GM10266 (cell line): Measurements from ENCODE around the gene GPC6.

ENCODE experiments used
- DNase-seq: peaks from one replicate; pipeline ENCODE4 v3.0.0; 2012; ENCODE audit errors: extremely low spot score
- CTCF ChIP-seq: IDR thresholded peaks from 2 replicates; pipeline ENCODE4 v1.5.1; 2012; ENCODE audit warnings: mild to moderate bottlenecking, low read depth; ENCODE audit not compliant: control insufficient read depth, insufficient read depth; ENCODE audit errors: missing control alignments

The GPC6 gene

GRCh38 chr13:93409816-93410215, 183.2 kb downstream of the GPC6 start:
- TF ChIP-seq CTCF = no peak
- DNase-seq = no peak

GRCh38 chr13:93411186-93411680, 184.6 kb downstream of the GPC6 start:
- DNase-seq = no peak
- no peak for TF ChIP-seq CTCF

GRCh38 chr13:93412676-93413075, 186.1 kb downstream of the GPC6 start:
- no peak for DNase-seq
- TF ChIP-seq CTCF = no peak

- TF ChIP-seq CTCF = no peak
- no peak for DNase-seq
Observed at GRCh38 chr13:93413972-93414717, 187.5 kb downstream of the GPC6 start.

GRCh38 chr13:93416736-93417355, 190.2 kb downstream of the GPC6 start:
- no peak for DNase-seq
- TF ChIP-seq CTCF = no peak

- no peak for TF ChIP-seq CTCF
- no peak for DNase-seq
Observed at GRCh38 chr13:93418398-93418797, 191.8 kb downstream of the GPC6 start.

GRCh38 chr13:93420206-93420605, 193.6 kb downstream of the GPC6 start:
- no peak for TF ChIP-seq CTCF
- no peak for DNase-seq
